Lung (tissue), 12 donors: ENCODE results near the gene AGAP1. TPM values are rescaled to one million over a fixed set of nuclear protein-coding genes. Genes with fewer than 3 reads are reported as not detected.
A peak's percentile ranks its signal among the peaks of the same experiment; 100 is the strongest.

Experiments
- ATAC-seq: fragments of 200-7000 bp; cut with Tn5 transposase; one replicate; pipeline ENCODE4 v1.9.1; 2020; ENCODE audit warnings: moderate number of reproducible peaks; ENCODE audit not compliant: insufficient read depth, low FRiP score
- DNase-seq, 3 donors: peaks; one replicate each; pipeline ENCODE4 v3.0.0-alpha.2; 2013 to 2017
- H3K27ac ChIP-seq, 2 donors: one replicate each; pipeline ENCODE4 v1.5.1; 2013; ENCODE audit warnings: mild to moderate bottlenecking in 2 of 2, moderate library complexity in 2 of 2, control low read depth in 1 of 2, inconsistent platforms in 1 of 2, low read depth in 1 of 2, low read length in 1 of 2
- H3K27me3 ChIP-seq, 3 donors: one replicate each; pipeline ENCODE4 v1.5.1; 2013; ENCODE audit warnings: low read length in 2 of 3; ENCODE audit not compliant: control insufficient read depth in 3 of 3, insufficient read depth in 3 of 3
- H3K36me3 ChIP-seq, 4 donors: one replicate each; pipeline ENCODE4 v1.5.1; 2013; ENCODE audit warnings: low read length in 4 of 4, mild to moderate bottlenecking in 1 of 4, moderate library complexity in 1 of 4; ENCODE audit not compliant: control insufficient read depth in 4 of 4, insufficient read depth in 4 of 4
- H3K4me1 ChIP-seq, 5 donors: one replicate each; pipeline ENCODE4 v1.5.1; 2013; ENCODE audit warnings: low read length in 5 of 5, mild to moderate bottlenecking in 2 of 5, moderate library complexity in 1 of 5; ENCODE audit not compliant: control insufficient read depth in 5 of 5, insufficient read depth in 5 of 5
- H3K4me3 ChIP-seq: one replicate; pipeline ENCODE4 v1.5.1; 2013; ENCODE audit warnings: mild to moderate bottlenecking, control low read depth, moderate library complexity
- H3K9ac ChIP-seq, 2 donors: one replicate each; pipeline ENCODE4 v1.5.1; 2013; ENCODE audit warnings: low read length in 2 of 2, control low read depth in 1 of 2; ENCODE audit not compliant: insufficient read depth in 1 of 2
- H3K9me3 ChIP-seq, 4 donors: one replicate each; pipeline ENCODE4 v1.5.1; 2013; ENCODE audit warnings: low read length in 3 of 4, mild to moderate bottlenecking in 1 of 4, moderate library complexity in 1 of 4; ENCODE audit not compliant: control insufficient read depth in 4 of 4, insufficient read depth in 3 of 4
- WGBS, 2 donors: extraction: QIAGEN DNeasy Blood & Tissue Kit; methylation state at CpG; one replicate each; pipeline ENCODE4 v1.1.7; 2013; 5-methylcytosine and 5-hydroxymethylcytosine counted together
- polyA plus RNA-seq, 2 donors: library from polyadenylated mRNA; stranded (reverse); fragments of 200-250 nt; gene quantifications; one replicate each; pipeline ENCODE4 v1.2.1, GENCODE V29; 2013
- total RNA-seq, 2 donors: library from RNA; depleted of rRNA in 1 of 2; stranded (reverse); fragments of >200 nt in 1 of 2; gene quantifications; one replicate each; pipeline ENCODE4 v1.2.1, GENCODE V29; 2014 to 2021
- TF ChIP-seq, protein P1 (sequence below): IDR thresholded peaks from 2 replicates; pipeline ENCODE4 v1.5.1; 2012; ENCODE audit warnings: mild to moderate bottlenecking; ENCODE audit errors: control extremely low read depth, extremely low read depth
- donor health status: control.
- donor health status: control.
- donor health status: Bipolar disorder and iron deficiency.
- donor health status: healthy.
- donor health status: DM: yes; HTN: yes; CAD: no.

Gene AGAP1
- total and polyA plus RNA-seq, 4 donors: 6.6 to 39.4 (median 20.2) TPM

DNA sequence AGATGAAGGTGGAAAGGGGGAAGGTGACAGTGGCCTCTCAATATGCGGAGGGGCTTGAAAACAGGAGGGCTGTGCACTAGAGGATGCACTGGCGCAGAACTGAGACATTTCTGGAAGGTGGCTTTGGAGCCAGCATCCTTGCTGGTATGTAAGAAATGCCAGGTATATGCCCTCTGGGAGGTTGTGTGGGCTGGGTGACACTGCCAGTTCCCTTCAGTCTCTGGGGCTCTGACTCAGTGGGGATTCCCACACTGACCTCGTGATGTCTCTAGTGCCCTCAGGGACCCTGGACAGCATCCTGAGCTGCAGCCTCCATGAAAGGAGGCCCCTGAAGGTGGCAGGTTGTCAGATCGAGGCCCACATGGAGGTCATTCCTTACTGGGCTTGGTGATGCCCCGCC is 74.0 kb downstream of the AGAP1 start:
- no peak overlapping the region for H3K4me3 ChIP-seq
- H3K9ac ChIP-seq: no peak overlapping the region
- H3K27ac ChIP-seq: no peak overlapping the region
- WGBS, 2 donors: 85 to 90% methylated on average over 5 of the region's 5 CpGs
- H3K36me3 ChIP-seq: no peaks in the 10 kb centered on the region
- no peak for DNase-seq
- H3K27me3 ChIP-seq: no peaks in the 10 kb centered on the region
- peaks cover 0 to 6% (median 2%) of the 10 kb centered on the region in 4 donors for H3K9me3 ChIP-seq
- H3K4me1 ChIP-seq: peaks cover 5 to 35% (median 24%) of the 10 kb centered on the region in 5 donors
- TF ChIP-seq, protein P1, sequence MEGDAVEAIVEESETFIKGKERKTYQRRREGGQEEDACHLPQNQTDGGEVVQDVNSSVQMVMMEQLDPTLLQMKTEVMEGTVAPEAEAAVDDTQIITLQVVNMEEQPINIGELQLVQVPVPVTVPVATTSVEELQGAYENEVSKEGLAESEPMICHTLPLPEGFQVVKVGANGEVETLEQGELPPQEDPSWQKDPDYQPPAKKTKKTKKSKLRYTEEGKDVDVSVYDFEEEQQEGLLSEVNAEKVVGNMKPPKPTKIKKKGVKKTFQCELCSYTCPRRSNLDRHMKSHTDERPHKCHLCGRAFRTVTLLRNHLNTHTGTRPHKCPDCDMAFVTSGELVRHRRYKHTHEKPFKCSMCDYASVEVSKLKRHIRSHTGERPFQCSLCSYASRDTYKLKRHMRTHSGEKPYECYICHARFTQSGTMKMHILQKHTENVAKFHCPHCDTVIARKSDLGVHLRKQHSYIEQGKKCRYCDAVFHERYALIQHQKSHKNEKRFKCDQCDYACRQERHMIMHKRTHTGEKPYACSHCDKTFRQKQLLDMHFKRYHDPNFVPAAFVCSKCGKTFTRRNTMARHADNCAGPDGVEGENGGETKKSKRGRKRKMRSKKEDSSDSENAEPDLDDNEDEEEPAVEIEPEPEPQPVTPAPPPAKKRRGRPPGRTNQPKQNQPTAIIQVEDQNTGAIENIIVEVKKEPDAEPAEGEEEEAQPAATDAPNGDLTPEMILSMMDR: no peak
- ATAC-seq: no peak

DNA sequence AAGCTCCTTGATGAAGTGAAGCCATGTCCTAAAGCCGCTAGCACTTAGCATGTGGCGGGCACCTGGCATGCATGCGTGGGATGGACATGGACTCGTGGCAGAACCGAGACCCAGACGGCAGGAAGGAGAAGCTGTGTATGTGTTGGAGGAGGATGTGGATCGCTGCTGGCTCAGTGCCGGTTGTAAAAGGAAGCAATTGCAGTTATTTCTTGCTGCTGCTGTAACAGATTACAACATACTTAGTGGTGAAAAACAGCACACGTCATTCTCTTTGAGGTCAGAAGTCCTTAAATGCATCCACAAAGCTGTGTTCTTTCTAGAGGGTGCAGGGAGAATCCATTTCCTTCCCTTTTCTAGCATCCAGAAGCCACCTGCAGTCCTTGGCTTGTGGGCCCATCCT is 74.6 kb downstream of the AGAP1 start:
- Histone ChIP-seq H3K27ac (no peak overlapping the region), H3K9me3 (peaks cover 0 to 6% (median 2%) of the 10 kb centered on the region in 4 donors), H3K27me3 (no peaks in the 10 kb centered on the region), H3K4me1 (peaks cover 5 to 33% (median 20%) of the 10 kb centered on the region in 5 donors), H3K9ac (no peak overlapping the region), H3K4me3 (no peak overlapping the region), H3K36me3 (no peaks in the 10 kb centered on the region)
- WGBS, 2 donors: 54 to 62% methylated on average over 9 of the region's 9 CpGs
- ATAC-seq (no peak), DNase-seq (no peak)
- TF ChIP-seq, protein P1: no peak

DNA sequence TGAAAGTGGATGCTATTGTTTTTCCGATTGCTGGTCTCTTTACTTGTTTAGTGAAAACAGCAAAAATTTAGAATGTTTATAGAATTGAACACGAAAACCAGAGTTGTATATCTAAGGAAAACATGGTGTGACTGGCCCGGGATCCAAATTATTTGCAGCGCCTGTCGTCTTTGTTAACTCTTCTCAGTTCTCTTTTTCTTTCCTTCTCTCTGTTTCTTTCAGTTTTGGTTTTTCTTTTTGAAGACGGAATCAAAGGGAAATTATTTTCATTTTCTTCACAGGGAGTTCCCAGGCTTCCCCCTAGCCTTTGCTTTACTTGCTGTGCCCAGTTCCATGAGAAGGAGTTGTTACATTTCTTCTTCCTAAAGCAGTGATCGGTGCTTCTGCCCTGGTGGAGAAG is 76.0 kb downstream of the AGAP1 start:
- no peak overlapping the region for H3K4me3 ChIP-seq
- ATAC-seq (no peak), DNase-seq (peak in 1 of 3 donors; percentile 31)
- WGBS, 2 donors: 63 to 65% methylated on average over 7 of the region's 7 CpGs
- peaks cover 0 to 6% (median 2%) of the 10 kb centered on the region in 4 donors for H3K9me3 ChIP-seq
- peak overlapping the region in 1 of 2 donors; percentile 42 for H3K27ac ChIP-seq
- H3K27me3 ChIP-seq: no peaks in the 10 kb centered on the region
- TF ChIP-seq, protein P1: no peak
- peaks cover 6 to 35% (median 8%) of the 10 kb centered on the region in 5 donors for H3K4me1 ChIP-seq
- no peaks in the 10 kb centered on the region for H3K36me3 ChIP-seq
- peak overlapping the region in 1 of 2 donors; percentile 6 for H3K9ac ChIP-seq

DNA sequence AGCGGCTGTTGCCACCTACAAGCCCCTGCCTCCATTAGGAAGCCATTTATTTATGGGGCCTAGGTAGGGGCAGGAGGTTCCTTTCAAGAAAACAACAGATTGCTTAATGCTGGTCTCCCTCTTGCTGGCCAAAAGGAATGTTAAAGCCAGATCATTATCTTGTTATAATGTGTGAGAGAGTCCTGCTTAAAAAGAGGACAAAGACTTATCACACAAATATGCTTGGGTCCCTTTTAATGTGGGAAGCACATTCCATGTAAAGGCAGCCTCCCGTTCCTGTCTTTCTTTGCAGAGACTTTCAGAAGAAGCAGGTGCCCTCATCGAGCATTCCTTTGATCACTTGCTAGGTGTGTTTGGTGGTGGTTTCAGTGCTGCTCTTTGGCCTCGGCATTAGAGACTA is 76.4 kb downstream of the AGAP1 start:
- Histone ChIP-seq H3K9me3 (peaks cover 0 to 6% (median 2%) of the 10 kb centered on the region in 4 donors), H3K27me3 (no peaks in the 10 kb centered on the region), H3K36me3 (no peaks in the 10 kb centered on the region), H3K9ac (peak overlapping the region in 1 of 2 donors; percentile 6), H3K4me1 (peaks cover 6 to 32% (median 8%) of the 10 kb centered on the region in 5 donors), H3K4me3 (no peak overlapping the region), H3K27ac (peak overlapping the region in 1 of 2 donors; percentile 42)
- DNase-seq (peak in 2 of 3 donors; percentile 25 to 39), ATAC-seq (no peak)
- 44 to 62% methylated on average over 4 of the region's 4 CpGs for WGBS, 2 donors
- TF ChIP-seq, protein P1: no peak
